Activated T-cell treated with anti-CD3 and anti-CD28 coated beads, Interleukin-2, amount 50 U/mL, for 1 hour (primary cell): ENCODE data around the gene CHST5.
"Not testable (repeated sequence)": the region's sequence is repeated elsewhere in the genome, so short reads cannot be mapped to it uniquely, and the experiment has no call there.

Source experiments
- DNase-seq: peaks from one replicate; pipeline ENCODE4 v3.0.0-alpha.2; 2020

Gene CHST5

GRCh38 chr16:75548456-75548855 is 12.5 kb upstream of the CHST5 start:
- not testable (repeated sequence) for DNase-seq

DNA sequence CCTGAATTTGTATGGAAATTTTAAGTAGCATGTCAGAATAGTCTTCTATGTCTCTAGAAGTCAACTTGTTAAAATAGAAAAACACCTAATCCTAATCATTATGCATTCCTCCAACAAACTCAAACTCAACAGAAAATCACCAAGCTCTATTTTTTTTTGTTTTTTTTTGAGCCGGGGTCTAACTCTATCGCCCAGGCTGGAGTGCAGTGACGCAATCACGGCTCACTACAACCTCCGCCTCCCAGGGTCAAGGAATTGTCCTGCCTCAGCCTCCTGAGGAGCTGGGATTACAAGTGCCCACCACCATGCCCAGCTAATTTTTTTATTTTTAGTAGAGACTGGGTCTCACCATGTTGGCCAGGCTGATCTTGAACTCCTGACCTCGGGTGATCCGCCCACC is 10.4 kb upstream of the CHST5 start:
- DNase-seq = no peak

- not testable (repeated sequence) for DNase-seq
Measured at GRCh38 chr16:75545879-75546278, 10.0 kb upstream of the CHST5 start.

GRCh38 chr16:75542462-75542861 is 6.6 kb upstream of the CHST5 start:
- not testable (repeated sequence) for DNase-seq

DNA sequence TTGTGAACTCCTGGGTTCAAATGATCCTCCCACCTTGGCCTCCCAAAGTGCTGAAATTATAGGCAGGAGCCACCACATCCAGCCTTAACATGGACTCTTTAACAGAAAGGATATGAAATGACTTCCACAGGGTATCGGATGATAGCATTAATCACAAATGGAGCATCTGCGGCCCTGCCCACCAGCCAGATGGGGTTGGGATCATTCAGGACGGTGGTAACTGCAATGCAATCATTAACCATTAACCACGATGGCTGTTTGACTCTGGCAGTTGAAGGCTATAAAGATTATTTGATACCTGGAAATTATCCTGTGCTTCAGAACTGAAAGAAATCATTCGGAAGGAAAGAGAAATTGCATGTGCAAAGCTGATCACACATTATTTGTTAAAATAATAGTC is 5.3 kb upstream of the CHST5 start:
- no peak for DNase-seq

GRCh38 chr16:75538882-75539565 is 3.1 kb upstream of the CHST5 start:
- DNase-seq = not testable (repeated sequence)

DNA sequence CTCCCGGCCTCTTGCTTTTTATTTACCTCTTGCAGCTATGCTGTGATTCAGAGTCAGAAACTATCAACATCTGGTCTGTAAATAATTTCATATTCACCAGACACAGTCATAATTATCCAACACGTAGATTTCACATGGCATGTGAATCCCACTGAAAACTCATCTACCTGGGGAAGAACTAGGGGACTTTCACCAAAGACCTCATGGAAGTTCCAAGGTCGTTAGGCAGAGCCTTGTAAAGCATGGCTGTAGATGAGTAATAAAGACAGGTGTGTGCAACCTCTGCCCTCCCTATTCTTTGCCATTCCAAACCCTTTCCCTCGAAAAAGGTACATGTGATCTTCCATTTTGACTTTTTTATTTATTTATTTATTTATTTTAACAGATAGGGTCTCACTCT is 1.9 kb upstream of the CHST5 start:
- no peak for DNase-seq

GRCh38 chr16:75535211-75535843 is 581 bp downstream of the CHST5 start:
- no peak for DNase-seq

DNA sequence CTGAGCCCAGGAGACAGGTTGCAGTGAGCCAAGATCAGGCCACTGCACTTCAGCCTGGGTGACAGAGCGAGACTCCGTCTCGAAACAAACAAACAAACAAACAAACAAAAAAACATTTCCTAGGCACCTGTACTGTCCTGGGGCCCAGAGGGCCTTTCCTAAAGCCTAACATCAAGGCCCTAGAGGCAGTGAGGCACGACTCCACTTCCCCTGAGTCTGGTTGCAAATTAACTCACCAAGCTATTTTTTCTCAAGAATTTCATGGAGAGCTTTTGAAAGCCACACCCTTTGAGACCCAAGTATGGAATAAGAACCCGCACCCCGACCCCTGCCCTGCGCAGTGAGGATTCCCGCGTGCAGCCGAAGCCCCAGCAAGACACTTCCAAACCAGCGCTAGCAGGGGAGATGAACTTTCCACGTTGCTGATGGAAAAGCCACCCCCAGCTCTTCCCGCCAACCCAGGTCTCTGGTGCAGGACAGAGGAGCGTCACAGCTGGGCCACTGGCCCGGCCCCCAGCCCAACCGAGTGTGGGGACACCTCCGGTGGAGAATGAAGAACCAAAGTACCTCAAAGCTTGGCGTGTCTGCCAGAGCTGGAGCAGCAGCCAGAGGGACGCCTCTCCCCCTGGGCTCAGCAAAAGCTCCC is 1.2 kb downstream of the CHST5 start:
- DNase-seq = no peak

- DNase-seq = no peak
Measured at GRCh38 chr16:75532791-75533190, 3.1 kb downstream of the CHST5 start.

DNA sequence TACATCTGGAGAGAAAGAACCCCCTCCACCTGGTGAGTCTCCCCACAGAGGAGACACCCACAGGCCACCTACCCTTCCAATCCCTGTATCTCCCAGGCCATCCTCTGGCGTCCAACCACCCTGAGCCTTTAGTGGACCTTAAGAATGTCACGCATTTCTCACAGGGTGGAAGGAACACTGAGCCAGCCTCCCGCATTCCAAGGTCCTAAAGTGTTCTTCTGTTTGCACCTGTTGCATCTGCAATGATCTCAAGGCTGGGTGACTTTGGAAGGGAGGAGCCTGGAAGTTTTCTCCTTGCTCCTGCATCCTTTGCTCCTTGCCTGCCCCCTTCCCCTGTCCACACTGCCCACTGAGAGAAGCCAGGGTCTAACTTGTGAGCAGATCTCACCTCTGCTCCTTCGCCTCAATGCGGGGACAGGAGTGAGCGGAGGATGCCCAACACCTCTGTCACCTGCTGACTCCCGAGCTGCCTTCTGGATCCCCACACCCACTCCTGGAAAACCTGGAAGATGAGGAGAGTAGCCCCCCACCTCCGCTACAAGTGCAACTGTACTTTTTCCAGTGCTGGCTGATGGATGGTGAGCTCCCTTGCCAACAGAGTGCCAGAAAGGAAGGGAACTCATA is 3.7 kb downstream of the CHST5 start:
- no peak for DNase-seq

DNA sequence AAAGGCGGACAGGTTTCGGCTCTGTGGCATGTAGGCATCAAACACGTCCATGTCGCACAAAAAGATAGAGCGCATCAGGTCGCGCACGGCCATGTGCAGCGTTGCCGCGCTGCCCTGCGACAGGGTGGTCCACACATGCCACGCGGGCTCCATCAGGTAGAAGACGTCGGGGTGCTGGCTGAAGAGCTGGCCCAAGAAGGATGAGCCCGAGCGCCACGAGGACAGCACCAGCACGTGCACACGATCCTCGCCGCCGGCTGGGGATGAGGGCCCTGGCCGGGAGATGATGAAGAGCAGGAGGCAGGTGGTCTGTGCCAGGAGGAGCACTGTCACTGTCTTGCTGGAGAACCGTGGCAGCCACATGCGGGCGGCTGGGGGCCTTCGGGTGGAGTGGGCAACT is 5.9 kb downstream of the CHST5 start:
- no peak for DNase-seq

- no peak for DNase-seq
Measured at GRCh38 chr16:75529056-75529905, 6.6 kb downstream of the CHST5 start.

GRCh38 chr16:75527825-75528299 is 8.0 kb downstream of the CHST5 start:
- DNase-seq = no peak

DNA sequence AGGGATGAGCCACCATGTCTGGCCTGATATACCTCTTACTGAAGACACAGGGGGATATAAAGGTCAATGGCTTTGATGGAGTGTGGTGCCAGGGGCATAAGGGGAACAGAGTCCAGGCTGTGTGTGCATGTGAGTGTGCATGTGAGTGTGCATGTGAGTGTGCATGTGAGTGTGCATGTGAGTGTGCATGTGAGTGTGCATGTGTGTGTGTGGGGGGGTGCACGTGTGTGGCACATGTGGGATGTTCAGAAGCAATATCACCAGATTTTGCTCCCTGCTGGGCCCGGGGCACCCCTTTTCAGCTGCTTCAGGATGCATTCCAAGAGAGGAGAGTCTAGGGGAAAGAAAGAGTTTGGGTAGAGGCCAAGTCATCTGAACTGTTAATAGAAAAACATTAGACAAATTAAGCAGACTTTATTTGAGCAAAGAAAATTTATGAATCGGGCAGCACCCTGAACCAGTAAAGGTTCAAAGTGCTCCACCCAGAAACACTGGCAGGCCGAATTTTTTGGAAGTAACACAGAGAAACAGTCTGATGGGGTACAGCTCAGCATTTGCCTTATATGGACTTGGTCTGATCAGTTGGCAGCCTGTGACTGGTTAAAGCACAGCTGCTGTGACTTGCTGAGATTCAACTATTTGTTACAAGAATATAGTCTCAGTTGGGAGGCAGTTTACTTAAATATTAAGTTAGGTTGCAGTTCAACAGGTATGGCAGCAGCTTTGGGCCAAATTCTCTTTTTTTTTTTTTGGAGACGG is 9.7 kb downstream of the CHST5 start:
- DNase-seq = no peak

- DNase-seq = no peak
Measured at GRCh38 chr16:75519175-75519574, 16.7 kb downstream of the CHST5 start.

DNA sequence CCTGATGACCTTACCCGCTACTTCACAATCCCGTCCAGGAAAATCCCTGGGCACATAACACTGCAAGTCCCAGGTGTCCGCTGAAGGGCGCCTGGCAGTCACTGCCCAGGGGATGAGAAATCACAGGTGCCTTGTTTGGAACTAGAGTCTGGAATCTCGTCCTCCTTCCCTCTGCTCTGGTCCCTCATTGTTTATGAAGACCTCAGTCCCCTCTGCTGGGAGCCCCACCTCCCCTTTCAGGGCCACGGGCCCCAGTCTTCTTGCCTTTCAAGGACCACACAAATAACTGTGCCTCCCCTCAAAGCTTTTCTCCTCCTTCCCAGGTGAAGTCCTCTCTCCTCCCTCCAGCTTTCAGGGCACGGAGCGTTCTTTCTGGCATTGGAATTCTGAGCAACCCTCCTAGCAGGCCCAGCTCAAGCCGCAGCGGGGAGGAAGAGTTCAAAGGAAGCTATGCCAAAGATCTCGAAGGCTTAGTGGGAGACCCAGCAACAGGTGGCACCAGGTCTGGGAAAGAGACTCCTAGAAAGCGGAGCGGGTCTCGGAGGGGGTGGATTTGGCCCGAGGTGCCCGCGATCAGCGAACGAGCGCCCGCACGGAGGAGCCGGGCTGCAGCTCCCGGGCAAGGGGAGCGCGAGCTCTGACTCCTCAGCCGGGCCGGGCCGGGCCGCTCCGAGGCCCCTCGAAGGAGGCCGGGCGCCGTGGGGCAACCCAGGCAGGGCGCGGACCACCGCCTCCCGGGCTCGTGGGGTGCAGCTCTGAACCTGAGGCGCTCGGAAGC is 19.5 kb downstream of the CHST5 start:
- peak; percentile 59 for DNase-seq

DNA sequence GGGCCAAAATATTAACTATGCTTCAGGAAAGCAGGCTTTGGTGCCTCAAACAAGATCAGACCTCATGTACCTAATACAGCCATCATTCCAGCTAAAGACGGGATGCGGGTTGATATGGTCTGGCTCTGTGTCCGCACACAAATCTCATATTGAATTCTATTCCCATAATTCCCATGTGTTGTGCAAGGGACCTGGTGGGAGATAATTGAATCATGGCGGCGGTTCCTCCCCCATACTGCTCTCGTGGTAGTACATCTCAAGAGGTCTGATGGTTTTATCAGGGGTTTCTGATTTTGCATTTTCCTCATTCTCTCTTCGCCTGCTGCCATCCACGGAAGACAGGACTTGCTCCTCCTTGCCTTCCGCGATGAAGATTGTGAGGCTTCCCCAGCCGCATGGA is 21.6 kb downstream of the CHST5 start:
- DNase-seq = no peak

DNA sequence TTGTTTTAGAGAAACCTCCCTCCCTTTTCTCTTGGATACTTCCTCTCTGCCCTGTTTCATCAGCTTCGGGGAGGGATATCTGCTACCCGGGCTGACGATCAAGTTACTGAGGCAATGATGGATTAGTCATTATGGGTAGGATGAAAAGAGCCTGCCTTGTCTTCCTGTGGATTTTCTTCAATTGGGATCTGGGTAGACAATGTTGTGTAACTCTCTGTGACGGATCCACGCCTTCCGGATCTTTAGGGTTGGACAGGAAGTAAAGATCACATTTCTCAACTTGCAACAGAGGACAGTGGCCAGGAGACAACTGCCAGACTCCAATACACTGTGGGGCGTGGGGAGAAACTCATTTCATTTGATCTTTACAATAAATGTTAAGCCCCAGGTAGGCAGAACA is 29.3 kb downstream of the CHST5 start:
- no peak for DNase-seq

DNA sequence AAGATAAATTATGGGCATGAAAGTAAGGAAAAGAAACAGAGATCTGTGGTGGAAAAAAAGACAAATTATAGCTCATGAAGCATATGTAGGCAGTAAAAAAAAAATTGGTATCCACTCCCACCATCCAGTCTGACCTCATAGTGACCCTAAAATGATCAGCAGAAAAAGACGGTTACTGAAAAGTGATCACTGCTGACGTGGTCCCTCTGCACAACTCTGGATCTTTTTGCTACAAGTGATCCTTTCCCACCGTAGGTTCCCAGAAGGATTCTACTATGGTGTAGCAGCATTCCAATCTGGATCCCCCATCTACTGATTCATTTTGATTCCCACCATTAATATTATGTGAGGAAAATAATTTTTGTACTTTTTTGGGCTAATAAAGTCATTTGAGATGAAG is 29.8 kb downstream of the CHST5 start:
- DNase-seq = no peak

DNA sequence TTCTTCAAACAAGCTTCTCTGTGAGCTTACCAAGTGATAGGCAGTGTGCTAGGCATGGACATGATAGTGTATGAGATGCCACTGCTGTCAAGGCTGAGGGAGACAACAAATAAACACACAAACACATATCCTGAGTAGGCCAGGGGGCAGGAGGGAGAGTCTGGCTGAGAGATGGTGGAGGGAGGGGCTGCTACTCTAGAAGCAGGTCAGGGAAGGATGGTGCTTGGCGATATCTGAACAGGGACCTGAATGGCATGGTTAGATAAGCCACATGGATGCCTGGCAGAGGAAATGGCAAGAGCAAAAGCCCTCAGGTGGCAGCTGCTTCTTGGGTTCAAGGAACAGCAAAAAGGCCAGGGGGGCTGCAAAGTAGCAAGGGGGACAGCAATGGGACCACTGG is 32.1 kb downstream of the CHST5 start:
- DNase-seq = no peak
